SK-N-MC (cell line): ENCODE measurements around the gene XPO4.

Experiments used
- EZH2 ChIP-seq: fragments of 200-600 bp; sonication (generic); IDR thresholded peaks from one replicate; pipeline ENCODE4 v1.6.1; 2017; ENCODE audit warnings: antibody characterized with exemption
- POLR2AphosphoS5 ChIP-seq: IDR thresholded peaks from 2 replicates; pipeline ENCODE4 v1.6.1; 2012; ENCODE audit warnings: mild to moderate bottlenecking, low read depth, low read length, borderline replicate concordance

- no peak for TF ChIP-seq EZH2
- TF ChIP-seq POLR2AphosphoS5 = no peak
Measured at GRCh38 chr13:20780317-20780716, 122.2 kb downstream of the XPO4 start.
